ENCODE data around the gene MICAL2. TPM values are rescaled to one million over a fixed set of nuclear protein-coding genes. Genes with fewer than 3 reads are reported as not detected.

MICAL2 gene
- total and polyA plus RNA-seq, 10 of the 15 experiments (the other 5 are each of a cell fraction or from before 2014, with no cell fraction given), result 0.90 to 5.6 (median 2.4) TPM

GRCh38 chr11:12168114-12168513, 57.7 kb downstream of the MICAL2 start:
- ChIA-PET RAD21 (ENCODE audit: unreplicated experiment) (no interaction called here), SMC1A (ENCODE audit: uncharacterized antibody, unreplicated experiment) (no interaction called here), CTCF (no interaction called here), POLR2A (no interaction called here)
- BruUV-seq (replicated peaks), result no TSS peak
- H3K9ac ChIP-seq (ENCODE audit: control insufficient read depth, insufficient read depth, low read length), result no peak overlapping the region
- intact Hi-C loops (cut with micrococcal nuclease; ENCODE audit: unreplicated experiment) (no loop called here), in situ Hi-C loops (cut with MboI) (no loop called here)
- H3K79me2 ChIP-seq (ENCODE audit: control insufficient read depth, insufficient read depth, low read length), result no peaks in the 10 kb centered on the region
- ATAC-seq, result no peak
- 61% methylated on average over 3 of the region's 3 CpGs for WGBS (ENCODE audit: insufficient coverage, insufficient replicate concordance, low lambda C conversion rate, missing lambda C conversion rate)
- no peak overlapping the region for H3K4me3 ChIP-seq
- no peaks in the 10 kb centered on the region for H3K4me1 ChIP-seq (ENCODE audit: control insufficient read depth, insufficient read depth, low read length)
- H3K36me3 ChIP-seq (ENCODE audit: control insufficient read depth in 2 of 2, insufficient read depth in 2 of 2, low read length in 1 of 2), result no peaks in the 10 kb centered on the region
- no peak for TF ChIP-seq ZBTB11 (CRISPR knock-in tag; IDR thresholded peaks at IDR 0.05)
- TF ChIP-seq CHD1 (IDR thresholded peaks at IDR 0.05; ENCODE audit: low read depth, low read length), result no peak
- no peak for TF ChIP-seq SREBF1 (IDR thresholded peaks at IDR 0.05; ENCODE audit: low read length)
- no peak for TF ChIP-seq POLR2A (IDR thresholded peaks at IDR 0.05; ENCODE audit: low read depth, low read length)
- no peak for TF ChIP-seq CBFB (IDR thresholded peaks at IDR 0.05; ENCODE audit: low read depth)
- TF ChIP-seq, protein P1, sequence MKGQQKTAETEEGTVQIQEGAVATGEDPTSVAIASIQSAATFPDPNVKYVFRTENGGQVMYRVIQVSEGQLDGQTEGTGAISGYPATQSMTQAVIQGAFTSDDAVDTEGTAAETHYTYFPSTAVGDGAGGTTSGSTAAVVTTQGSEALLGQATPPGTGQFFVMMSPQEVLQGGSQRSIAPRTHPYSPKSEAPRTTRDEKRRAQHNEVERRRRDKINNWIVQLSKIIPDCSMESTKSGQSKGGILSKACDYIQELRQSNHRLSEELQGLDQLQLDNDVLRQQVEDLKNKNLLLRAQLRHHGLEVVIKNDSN (IDR thresholded peaks at IDR 0.05; ENCODE audit: borderline replicate concordance, extremely low read length, insufficient read depth, low read depth, low read length), result no peak
- no peak for TF ChIP-seq WRNIP1 (IDR thresholded peaks at IDR 0.05; ENCODE audit: borderline replicate concordance, low read depth, low read length)
- no peak for TF ChIP-seq EZH2 (IDR thresholded peaks at IDR 0.05; ENCODE audit: borderline replicate concordance, control insufficient read depth, low read depth, low read length)
- TF ChIP-seq JUNB (IDR thresholded peaks at IDR 0.05), result no peak
- no peak for TF ChIP-seq SMAD5 (IDR thresholded peaks at IDR 0.05; ENCODE audit: low read depth)
- TF ChIP-seq PML (IDR thresholded peaks at IDR 0.05; ENCODE audit: low read length), result no peak
- no peak for TF ChIP-seq ELK1 (IDR thresholded peaks at IDR 0.05; ENCODE audit: low read depth, low read length)
- TF ChIP-seq, protein P2, sequence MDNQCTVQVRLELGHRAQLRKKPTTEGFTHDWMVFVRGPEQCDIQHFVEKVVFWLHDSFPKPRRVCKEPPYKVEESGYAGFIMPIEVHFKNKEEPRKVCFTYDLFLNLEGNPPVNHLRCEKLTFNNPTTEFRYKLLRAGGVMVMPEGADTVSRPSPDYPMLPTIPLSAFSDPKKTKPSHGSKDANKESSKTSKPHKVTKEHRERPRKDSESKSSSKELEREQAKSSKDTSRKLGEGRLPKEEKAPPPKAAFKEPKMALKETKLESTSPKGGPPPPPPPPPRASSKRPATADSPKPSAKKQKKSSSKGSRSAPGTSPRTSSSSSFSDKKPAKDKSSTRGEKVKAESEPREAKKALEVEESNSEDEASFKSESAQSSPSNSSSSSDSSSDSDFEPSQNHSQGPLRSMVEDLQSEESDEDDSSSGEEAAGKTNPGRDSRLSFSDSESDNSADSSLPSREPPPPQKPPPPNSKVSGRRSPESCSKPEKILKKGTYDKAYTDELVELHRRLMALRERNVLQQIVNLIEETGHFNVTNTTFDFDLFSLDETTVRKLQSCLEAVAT (IDR thresholded peaks at IDR 0.05), result no peak
- TF ChIP-seq LARP7 (IDR thresholded peaks at IDR 0.05), result no peak
- no peak overlapping the region for H3K27ac ChIP-seq (ENCODE audit: control insufficient read depth, insufficient read depth)
- no peak overlapping the region for H2AFZ ChIP-seq (ENCODE audit: control insufficient read depth, low read depth, low read length)
- no peak for FAIRE-seq
- H4K20me1 ChIP-seq (ENCODE audit: control insufficient read depth, insufficient read depth), result no peaks in the 10 kb centered on the region
- peaks cover 1% of the 10 kb centered on the region; the same call in 1 of the 3 replicates for H3K9me3 ChIP-seq (replicated peaks; ENCODE audit: control insufficient read depth, insufficient read depth, low read length)
- no peak for DNase-seq (ENCODE audit: low read depth, low spot score)
- no peak overlapping the region for H3K4me2 ChIP-seq (ENCODE audit: control insufficient read depth, insufficient read depth)
- no peaks in the 10 kb centered on the region for H3K27me3 ChIP-seq (replicated peaks in 1 of 2; ENCODE audit: control insufficient read depth in 2 of 2, insufficient read depth in 2 of 2, low read length in 1 of 2)
